NCI-H510A treated with DMSO at 0.1 percent for 48 hours (cell line): ENCODE results near the gene LPAR3.

Source experiments
- DNase-seq: peaks from one replicate; lab custom pipeline; 2025; lab: John Stamatoyannopoulos, UW

LPAR3 gene

DNA sequence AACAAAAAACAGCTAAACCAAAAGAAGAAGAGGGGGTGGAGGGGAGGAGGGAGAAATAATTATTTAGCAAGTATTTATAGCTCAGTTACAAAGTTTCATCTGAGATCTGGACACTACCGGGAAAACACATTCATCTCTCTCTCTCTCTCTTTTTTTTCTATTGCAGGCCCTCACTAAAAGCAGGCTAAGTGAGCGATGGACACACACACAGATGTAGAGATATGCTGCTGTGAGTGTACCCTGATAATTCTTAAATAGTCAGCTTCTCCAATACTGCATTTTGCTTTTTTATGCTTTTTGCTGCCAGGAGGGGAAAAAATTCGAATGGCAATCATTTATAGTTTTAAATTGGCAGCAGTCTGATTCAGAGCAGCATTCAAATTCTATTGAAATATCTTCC, 65.0 kb downstream of the LPAR3 start:
- DNase-seq, result no peak

DNA sequence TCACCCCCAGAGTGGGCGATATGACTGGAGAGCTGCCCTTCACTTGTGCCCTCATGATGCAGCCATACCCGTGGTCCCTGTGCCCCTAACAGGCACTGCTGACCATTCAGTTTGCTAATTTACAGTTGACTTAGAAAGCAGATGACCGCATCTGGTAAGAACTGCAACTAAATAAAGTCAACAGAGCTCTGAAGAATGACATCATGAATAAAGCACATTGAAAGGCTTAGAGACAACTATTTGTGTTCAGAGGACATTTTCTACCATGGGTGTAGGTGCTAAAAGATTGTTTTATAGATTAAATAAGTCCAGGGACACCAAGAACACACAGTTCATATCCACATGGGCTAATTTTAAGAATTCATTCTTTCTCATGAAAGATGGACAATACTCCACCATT, 65.5 kb downstream of the LPAR3 start:
- DNase-seq, result no peak

- no peak for DNase-seq
Measured at GRCh38 chr1:84825161-84825560, 67.8 kb downstream of the LPAR3 start.

DNA sequence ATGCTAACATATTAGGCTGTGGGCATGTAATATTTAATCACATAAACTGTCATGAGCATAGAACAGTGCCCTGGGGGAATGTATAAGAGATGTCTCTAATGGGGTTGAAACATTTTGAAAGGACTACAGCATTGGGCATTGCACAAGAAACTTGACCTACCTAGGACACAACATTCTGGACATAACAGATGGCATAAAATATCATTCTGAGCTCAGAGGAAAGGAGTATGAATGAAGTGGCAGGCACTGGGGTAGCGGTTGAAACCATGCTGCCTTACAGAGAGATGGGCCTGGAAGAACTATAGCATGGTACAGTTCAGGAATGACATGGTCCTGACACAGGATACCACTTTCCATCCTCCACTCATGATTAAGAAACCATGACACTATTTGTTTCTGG, 69.0 kb downstream of the LPAR3 start:
- DNase-seq, result no peak

DNA sequence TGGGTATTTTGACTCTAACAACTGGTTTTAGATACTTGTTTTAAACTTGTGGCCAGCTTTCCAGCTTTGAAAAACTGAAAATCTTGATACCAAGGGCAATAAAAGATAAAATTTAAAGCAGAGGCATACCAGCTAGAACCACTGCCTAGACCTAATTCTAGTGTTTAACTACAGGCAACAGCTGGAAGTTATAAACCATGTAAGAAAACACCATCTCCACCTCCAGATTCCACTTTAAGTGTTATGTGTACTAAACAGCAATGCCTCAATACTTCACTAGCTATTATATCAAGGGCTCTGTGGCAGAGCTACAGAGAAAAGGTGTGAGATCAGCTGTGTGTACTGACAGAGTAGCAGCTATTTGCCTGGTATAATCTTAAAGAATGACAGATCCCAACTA, 69.5 kb downstream of the LPAR3 start:
- DNase-seq, result no peak

GRCh38 chr1:84810343-84810742, 82.7 kb downstream of the LPAR3 start:
- DNase-seq, result no peak

- DNase-seq, result no peak
Measured at GRCh38 chr1:84809023-84809422, 84.0 kb downstream of the LPAR3 start.

DNA sequence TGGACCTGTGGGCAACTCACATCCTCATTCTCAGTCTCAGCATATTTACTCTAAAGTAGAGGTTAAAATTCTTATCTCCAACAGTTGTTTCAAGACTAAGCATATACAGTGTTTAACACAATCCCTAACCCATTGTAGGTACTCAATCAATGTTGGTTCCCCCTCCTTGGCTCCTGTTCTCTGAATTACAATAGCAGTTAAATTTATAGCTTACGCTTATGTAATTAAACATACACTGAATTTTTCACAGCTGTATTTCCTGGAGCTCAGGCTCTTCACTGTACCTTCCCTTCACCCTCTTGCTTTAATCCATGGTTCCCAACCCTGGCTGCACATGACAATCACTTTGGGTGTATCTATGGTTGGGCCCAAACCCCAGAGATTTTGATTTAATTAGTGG, 89.4 kb downstream of the LPAR3 start:
- no peak for DNase-seq

DNA sequence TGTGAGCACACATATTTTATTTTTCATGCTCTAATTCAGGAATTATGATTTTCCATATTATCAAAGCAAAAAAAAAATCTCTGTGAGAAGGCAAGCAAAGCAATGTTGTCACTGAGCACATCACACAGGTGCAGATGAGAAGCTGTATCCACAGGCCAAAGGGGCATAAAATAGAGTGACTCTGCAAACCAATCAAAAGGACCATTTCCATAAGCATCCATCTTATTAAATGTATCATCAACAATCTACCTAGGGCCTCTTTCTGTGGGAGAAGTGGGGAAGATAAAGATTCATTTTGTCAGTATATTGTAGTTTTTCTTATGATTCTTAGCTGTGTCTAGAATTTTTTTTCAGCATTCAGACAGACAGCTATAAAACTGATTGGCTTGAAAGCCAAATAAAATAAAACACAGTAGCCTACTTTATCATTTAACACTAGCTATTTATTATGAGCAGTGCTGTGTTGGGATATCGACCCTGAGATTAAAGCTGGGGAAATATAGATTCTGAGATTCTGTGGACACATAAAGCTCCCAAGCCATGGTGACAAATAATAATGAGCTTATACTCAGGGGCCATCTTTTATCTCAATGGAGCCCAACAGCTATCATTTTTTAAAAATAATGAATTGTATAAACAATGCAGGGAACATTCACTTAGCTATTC, 90.3 kb downstream of the LPAR3 start:
- no peak for DNase-seq

DNA sequence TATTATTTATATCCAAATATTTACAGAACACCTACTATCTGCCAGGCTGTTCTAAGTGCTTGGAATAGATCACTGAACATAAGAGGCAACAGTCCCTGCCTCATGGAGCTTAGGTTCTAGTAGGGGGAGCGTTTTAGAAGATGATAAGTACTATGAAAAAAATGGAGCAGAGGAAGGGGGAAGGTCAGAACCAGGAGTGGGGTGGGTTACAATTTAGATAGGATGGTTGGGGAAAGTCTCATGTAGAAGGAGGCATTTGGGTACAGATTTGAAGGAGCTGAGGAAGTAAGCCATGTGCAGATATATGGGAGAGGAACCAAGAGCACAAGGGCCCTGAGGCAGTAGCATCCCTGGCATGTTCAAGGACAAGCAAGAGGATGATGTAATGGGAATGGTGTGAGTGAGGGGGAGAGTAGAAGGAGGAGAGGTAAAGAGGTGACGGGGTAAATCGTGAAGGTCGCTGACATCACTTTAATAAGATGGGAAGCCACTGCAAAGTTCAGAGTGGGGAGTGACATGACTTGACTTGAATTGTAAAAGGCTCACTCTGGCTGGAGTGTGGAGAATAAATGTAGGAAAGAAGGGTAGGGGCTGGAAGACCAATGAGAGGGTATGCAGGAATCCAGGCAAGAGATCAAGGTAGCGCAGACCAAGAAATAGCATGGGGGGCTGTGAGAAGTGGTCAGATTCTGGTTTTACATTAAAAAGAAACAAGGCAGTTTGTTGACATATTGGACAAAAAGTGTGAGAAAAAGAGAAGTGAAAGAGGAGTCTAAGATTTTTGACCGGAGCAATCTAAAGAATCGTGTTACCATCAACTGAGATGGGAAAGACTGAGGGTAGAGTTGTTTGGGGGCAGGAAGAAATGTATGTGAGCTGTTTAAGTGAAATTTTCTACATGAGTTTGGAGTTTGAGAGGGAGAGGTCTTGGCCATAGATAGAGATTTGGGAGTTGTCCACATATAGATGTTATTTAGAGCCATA, 92.6 kb downstream of the LPAR3 start:
- DNase-seq, result no peak

DNA sequence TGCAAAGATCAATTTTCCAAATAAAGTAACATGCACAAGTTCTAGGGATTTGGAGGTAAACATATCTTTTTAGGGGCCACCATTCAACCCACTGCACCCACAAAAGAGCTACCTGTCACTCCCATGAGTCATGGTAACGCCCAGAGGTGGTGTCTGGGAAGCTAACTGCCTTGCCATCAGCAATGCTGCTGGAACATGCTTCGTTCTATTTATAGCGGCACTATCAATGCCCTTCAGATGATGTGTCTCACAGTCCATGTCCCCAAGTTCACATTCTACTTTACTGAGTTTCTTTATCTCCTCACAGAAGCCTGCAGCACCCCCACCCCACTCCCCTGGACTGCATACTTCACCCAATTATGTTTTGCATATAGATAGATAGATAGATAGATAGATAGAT, 95.4 kb downstream of the LPAR3 start:
- DNase-seq, result no peak

- DNase-seq, result no peak
Measured at GRCh38 chr1:84795966-84796600, 96.9 kb downstream of the LPAR3 start.

- no peak for DNase-seq
Measured at GRCh38 chr1:84795213-84795612, 97.8 kb downstream of the LPAR3 start.

- DNase-seq, result no peak
Measured at GRCh38 chr1:84792421-84792820, 100.6 kb downstream of the LPAR3 start.

DNA sequence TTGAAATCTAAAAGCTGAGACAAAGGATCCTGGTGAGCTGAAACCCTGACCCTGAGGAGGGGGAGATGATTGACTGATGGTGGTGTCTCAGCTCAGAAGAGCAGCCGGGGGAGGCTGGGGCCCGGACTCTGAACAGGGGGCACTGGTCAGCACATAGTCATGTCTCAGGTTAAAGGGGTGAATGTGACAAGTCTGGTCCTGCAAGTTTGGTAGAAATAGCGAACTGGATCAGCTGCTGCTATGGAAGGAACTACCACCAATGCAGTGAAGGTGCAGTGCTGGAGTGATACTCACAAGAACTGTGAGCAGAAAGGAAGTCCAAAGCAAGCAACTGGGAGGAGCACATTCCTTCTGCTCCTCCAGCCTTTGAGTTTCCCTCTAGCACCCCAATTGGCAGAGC, 104.0 kb downstream of the LPAR3 start:
- no peak for DNase-seq

DNA sequence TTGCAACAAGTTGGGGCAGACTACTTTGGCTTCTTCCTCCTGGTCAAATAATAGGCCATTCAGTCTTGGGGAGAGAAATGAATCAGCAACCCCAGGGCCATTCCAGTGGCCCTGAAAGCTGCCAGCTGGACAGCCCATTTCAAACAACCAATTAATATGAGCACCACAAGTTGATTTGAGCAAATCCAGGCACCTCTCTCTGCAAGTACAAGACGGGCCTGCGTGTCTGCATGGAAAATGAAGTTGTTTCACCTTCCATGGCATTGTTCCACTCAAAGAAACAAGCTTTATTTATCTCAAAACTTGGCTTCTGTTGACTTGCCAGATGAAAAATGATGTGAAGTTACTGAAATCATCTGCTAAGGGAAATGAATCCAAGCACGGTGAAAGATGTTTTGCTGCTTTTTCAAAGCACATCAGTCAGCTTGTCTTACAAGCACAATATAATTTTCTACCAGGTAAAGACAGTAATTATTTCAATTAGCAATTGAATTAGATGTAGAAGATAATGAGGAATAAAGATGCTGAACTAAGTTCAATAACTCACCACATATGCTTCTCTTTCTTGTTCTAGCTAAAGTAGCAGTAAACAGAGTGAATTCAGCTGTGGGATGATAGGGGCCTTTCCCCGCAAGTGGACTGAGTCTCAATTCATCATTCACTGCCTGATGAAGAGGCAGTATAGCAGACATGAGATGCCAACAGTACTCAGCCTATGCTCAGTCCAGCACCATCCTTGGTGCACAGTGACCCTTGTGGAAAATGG, 107.6 kb downstream of the LPAR3 start:
- DNase-seq, result no peak

DNA sequence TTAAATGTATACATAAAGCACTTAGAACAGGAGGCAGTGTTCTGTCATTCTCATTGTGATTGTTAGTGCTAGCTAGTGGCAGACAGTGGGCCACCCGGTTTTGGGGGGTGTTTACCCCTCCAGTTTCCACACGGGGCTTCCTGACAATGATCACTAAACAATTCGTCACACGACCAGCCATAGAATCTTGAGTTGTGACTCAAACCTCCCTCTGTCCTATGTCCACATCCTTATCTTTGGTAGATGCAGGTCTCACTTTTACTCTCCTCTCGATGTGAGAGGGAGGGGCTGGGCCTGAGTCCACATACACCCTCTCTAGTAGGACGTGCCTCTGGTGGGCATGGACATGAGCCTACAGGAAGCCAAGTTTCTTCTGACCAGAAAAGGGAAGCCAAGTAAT, 110.1 kb downstream of the LPAR3 start:
- DNase-seq, result no peak

DNA sequence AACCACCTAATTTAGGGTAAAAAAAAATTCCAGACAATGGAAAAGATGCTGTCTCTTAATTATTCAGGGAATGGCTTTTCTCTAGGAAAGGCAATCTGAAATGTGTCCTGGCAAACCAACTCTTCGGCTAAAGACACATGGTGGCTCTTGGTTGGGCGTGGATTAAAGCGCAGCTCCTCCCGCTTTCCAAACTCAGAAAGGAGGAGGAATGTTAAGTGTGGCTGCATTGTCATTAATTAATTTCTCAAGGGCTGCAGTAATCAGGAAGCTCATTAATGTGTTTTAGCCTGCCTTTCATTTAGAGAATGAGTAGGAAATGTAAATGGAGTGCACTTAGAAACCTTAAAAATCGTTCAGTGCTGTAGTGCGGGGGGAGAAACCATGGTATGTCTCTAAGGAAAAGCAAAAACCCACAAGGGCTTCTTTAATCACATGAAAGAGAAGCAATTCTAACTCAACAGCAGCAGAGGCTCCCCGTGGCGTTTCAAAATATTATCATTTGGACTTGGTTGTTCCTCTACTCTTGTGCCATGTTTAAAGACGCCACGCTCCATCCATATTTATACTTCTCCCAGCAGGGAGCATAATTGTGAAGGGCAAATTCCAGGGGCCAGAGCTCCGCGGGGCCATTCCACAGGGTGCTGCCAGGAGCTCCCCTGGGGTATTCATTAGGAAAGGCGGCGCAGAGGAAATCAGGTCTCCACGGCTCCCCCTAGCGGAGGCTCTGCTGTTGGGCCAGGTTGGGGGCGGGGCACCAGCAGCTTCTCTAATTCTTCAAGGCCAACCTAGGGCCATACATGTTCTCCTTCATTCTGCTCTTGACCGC, 110.8 kb downstream of the LPAR3 start:
- peak; percentile 4 for DNase-seq

DNA sequence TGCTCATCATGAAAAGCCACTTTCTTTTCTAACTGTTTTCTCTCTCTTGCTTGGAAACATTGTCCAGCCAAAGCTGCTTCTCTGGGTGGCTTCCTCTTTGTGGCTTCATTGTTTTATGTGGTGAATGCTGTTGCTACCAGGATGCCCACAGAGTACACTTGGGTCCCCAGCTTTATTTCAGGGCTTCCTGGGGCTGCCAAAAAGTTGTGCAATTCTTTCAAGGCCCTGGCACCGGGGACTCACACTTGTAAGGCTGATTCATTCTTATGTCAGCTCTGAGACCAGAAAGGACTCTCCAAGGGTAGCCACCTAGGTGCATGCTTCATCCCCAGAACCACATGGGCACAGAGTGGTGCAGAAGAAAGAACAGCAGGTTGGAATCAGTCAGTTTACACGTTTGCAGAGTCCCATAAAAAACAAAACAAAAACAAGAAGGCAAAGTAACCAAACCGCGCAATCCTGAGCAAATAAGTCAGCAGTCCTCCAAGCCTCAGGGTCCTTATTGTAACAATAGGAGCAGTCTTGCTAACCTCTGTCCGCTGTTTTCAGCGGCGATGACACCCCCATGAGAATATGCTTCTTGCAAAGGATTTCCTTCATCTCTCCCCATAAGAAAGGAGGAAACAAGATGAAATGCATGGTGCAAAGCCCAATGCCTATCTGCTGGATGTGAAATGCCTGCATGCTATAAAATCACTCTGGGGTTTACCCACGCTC, 112.8 kb downstream of the LPAR3 start:
- DNase-seq, result no peak

- no peak for DNase-seq
Measured at GRCh38 chr1:84776639-84777038, 116.4 kb downstream of the LPAR3 start.

- no peak for DNase-seq
Measured at GRCh38 chr1:84775535-84775920, 117.5 kb downstream of the LPAR3 start.
